ENCODE measurements around the gene MFAP5. TPM values are rescaled to one million over a fixed set of nuclear protein-coding genes. Genes with fewer than 3 reads are reported as not detected.

The MFAP5 gene
- polyA plus RNA-seq, 1 of the 3 experiments (the other 2 are of a cell fraction): 19.1 TPM

DNA sequence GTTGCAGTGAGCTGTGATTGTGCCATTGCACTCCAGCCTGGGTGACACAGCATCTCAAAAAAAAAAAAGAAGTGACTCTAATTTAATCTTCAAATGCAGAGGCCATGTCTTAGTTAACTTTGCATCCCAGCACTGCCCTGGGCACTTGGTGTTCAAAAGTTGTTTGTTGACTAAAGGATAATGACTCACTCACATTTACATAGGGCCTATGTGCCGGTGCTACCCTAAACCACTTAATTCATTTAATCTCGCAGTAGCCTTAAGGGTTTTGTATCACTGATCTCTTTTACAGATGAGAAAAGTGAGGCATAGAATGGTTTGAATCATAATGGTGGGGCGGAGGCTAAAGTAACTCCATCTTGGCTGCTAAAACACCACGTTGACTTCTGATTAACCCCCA lies 23.7 kb downstream of the MFAP5 start:
- no peak overlapping the region for H3K4me2 ChIP-seq
- no peaks in the 10 kb centered on the region for H4K20me1 ChIP-seq (ENCODE audit: insufficient read depth)
- no peak for DNase-seq
- H3F3A ChIP-seq (replicated peaks; ENCODE audit: insufficient read depth): no peaks in the 10 kb centered on the region
- H3K9ac ChIP-seq: no peak overlapping the region
- H3K4me3 ChIP-seq (ENCODE audit: low read depth in 2 of 2, low read length in 1 of 2): no peak overlapping the region
- no peak overlapping the region for H3K27ac ChIP-seq (ENCODE audit: low read depth in 2 of 2, low read length in 1 of 2)
- 16% methylated on average over 4 of the region's 4 CpGs for WGBS (ENCODE audit: low lambda C conversion rate)
- H2AFZ ChIP-seq (ENCODE audit: low read depth): no peak overlapping the region
- TF ChIP-seq POLR2AphosphoS5 (IDR thresholded peaks at IDR 0.05; ENCODE audit: low read depth, low read length) (no peak), MXI1 (IDR thresholded peaks at IDR 0.05; ENCODE audit: low read depth, low read length) (no peak), FOXM1 (IDR thresholded peaks at IDR 0.05; ENCODE audit: low read depth) (no peak), GATA2 (CRISPR knock-in tag; IDR thresholded peaks at IDR 0.05) (no peak), TCF12 (IDR thresholded peaks at IDR 0.05) (no peak), SMC3 (IDR thresholded peaks at IDR 0.05; ENCODE audit: low read depth, low read length) (no peak), NRF1 (IDR thresholded peaks at IDR 0.05; ENCODE audit: low read depth, low read length) (no peak)
- no peaks in the 10 kb centered on the region for H3K9me3 ChIP-seq
- POLR2A ChIA-PET: no interaction called here
- H3K4me1 ChIP-seq (ENCODE audit: control insufficient read depth in 1 of 2, insufficient read depth in 2 of 2, low read depth in 1 of 2, low read length in 1 of 2): no peaks in the 10 kb centered on the region
- CTCF ChIA-PET: no interaction called here
- H3K27me3 ChIP-seq (ENCODE audit: insufficient read depth): peaks cover 34% of the 10 kb centered on the region
- no peaks in the 10 kb centered on the region for H3K79me2 ChIP-seq (ENCODE audit: insufficient read depth)
- H3K9me2 ChIP-seq: no peaks in the 10 kb centered on the region
- H3K36me3 ChIP-seq (replicated peaks in 1 of 2; ENCODE audit: control insufficient read depth in 1 of 2, insufficient read depth in 2 of 2, low read length in 1 of 2): no peaks in the 10 kb centered on the region

DNA sequence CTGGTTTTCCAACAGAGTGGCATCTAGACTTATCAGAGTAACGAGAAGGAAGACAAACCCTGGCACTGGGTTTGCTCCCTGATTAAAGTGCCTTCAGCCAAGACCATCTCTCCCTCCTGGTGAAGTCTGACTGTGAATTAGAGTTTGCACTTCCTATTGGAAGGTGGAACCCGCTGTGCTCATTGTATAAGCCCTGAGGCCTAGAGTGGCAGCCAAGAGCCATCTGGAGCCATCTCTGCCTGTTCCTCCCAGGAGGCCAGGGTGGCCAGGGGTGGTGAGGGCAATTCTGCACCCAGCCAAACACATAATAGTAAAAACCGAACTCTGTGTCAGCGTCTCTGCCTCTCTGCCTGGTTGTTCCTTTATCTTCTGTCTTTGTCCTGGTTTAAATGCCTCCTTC lies 25.0 kb downstream of the MFAP5 start:
- H3K4me1 ChIP-seq (ENCODE audit: control insufficient read depth in 1 of 2, insufficient read depth in 2 of 2, low read depth in 1 of 2, low read length in 1 of 2): no peaks in the 10 kb centered on the region
- H4K20me1 ChIP-seq (ENCODE audit: insufficient read depth): no peaks in the 10 kb centered on the region
- no peak overlapping the region for H3K9ac ChIP-seq
- no peaks in the 10 kb centered on the region for H3F3A ChIP-seq (replicated peaks; ENCODE audit: insufficient read depth)
- H3K4me3 ChIP-seq (ENCODE audit: low read depth in 2 of 2, low read length in 1 of 2): no peak overlapping the region
- 29% methylated on average over 3 of the region's 4 CpGs for WGBS (ENCODE audit: low lambda C conversion rate)
- no peak overlapping the region for H3K27ac ChIP-seq (ENCODE audit: low read depth in 2 of 2, low read length in 1 of 2)
- no peak for TF ChIP-seq RAD21 (IDR thresholded peaks at IDR 0.05; ENCODE audit: low read length)
- no peak for TF ChIP-seq RCOR1 (IDR thresholded peaks at IDR 0.05; ENCODE audit: low read length)
- no peak for TF ChIP-seq NFIC (IDR thresholded peaks at IDR 0.05; ENCODE audit: borderline replicate concordance)
- TF ChIP-seq, protein P1, sequence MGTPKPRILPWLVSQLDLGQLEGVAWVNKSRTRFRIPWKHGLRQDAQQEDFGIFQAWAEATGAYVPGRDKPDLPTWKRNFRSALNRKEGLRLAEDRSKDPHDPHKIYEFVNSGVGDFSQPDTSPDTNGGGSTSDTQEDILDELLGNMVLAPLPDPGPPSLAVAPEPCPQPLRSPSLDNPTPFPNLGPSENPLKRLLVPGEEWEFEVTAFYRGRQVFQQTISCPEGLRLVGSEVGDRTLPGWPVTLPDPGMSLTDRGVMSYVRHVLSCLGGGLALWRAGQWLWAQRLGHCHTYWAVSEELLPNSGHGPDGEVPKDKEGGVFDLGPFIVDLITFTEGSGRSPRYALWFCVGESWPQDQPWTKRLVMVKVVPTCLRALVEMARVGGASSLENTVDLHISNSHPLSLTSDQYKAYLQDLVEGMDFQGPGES (IDR thresholded peaks at IDR 0.05; ENCODE audit: low read depth, low read length): no peak
- TF ChIP-seq GATA2 (CRISPR knock-in tag; IDR thresholded peaks at IDR 0.05): no peak
- no peak for TF ChIP-seq CHD2 (IDR thresholded peaks at IDR 0.05; ENCODE audit: low read length, partially characterized antibody)
- TF ChIP-seq FOSL2 (IDR thresholded peaks at IDR 0.05; ENCODE audit: borderline replicate concordance, low read depth): no peak
- TF ChIP-seq TEAD4 (IDR thresholded peaks at IDR 0.05; ENCODE audit: borderline replicate concordance, insufficient read depth): no peak
- TF ChIP-seq JUND (IDR thresholded peaks at IDR 0.05): no peak
- TF ChIP-seq MEF2A (IDR thresholded peaks at IDR 0.05; ENCODE audit: borderline replicate concordance, low read depth): no peak
- TF ChIP-seq ZBTB33 (IDR thresholded peaks at IDR 0.05; ENCODE audit: borderline replicate concordance, low read depth): no peak
- TF ChIP-seq USF1 (IDR thresholded peaks at IDR 0.05; ENCODE audit: borderline replicate concordance, low read depth): no peak
- DNase-seq: no peak
- peaks cover 31% of the 10 kb centered on the region for H3K27me3 ChIP-seq (ENCODE audit: insufficient read depth)
- no peak overlapping the region for H3K4me2 ChIP-seq
- no peaks in the 10 kb centered on the region for H3K9me2 ChIP-seq
- no peaks in the 10 kb centered on the region for H3K79me2 ChIP-seq (ENCODE audit: insufficient read depth)
- H2AFZ ChIP-seq (ENCODE audit: low read depth): no peak overlapping the region
- no peaks in the 10 kb centered on the region for H3K36me3 ChIP-seq (replicated peaks in 1 of 2; ENCODE audit: control insufficient read depth in 1 of 2, insufficient read depth in 2 of 2, low read length in 1 of 2)
- ChIA-PET POLR2A (no interaction called here), CTCF (no interaction called here)
- no peaks in the 10 kb centered on the region for H3K9me3 ChIP-seq
